Measurements from ENCODE around the gene CALD1.

- TF ChIP-seq TAF1 (IDR thresholded peaks at IDR 0.05; ENCODE audit: low read depth, low read length) = no peak
- no peak for TF ChIP-seq POLR2A (IDR thresholded peaks at IDR 0.05; ENCODE audit: low read depth, low read length)
Observed at GRCh38 chr7:134856091-134856490, 76.7 kb downstream of the CALD1 start.

Measured in GM12891 (cell line).